Measurements from ENCODE around the gene FAM53C. TPM values are rescaled to one million over a fixed set of nuclear protein-coding genes. Genes with fewer than 3 reads are reported as not detected.

Gene FAM53C
- total RNA-seq, 4 donors from 2014 or later = 17.8 to 32.4 (median 20.7) TPM

DNA sequence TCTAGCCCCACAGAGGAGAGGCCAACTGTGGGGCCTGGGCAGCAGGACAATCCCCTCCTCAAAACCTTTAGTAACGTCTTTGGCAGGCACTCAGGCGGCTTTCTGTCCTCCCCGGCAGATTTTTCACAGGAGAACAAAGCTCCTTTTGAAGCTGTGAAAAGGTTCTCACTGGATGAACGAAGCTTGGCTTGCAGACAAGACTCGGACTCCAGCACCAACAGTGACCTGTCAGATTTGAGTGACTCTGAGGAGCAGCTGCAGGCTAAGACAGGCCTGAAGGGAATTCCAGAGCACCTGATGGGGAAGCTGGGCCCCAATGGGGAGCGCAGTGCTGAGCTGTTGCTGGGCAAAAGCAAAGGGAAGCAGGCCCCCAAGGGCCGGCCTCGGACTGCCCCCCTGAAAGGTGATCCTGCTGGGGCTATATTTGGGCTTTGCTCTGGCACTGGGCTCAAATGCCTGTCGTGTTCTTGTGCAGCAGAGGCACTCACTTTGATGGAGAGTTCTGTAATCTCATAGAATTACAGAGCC is 53.9 kb downstream of the FAM53C start:
- Histone ChIP-seq H3K36me3 (peaks cover 19 to 51% of the 10 kb centered on the region in 2 donors), H3K4me1 (no peaks in the 10 kb centered on the region), H3K4me3 (replicated peaks in 1 of 3) (no peak overlapping the region), H3K27me3 (no peaks in the 10 kb centered on the region), H3K9me3 (no peaks in the 10 kb centered on the region), H3K27ac (no peak overlapping the region)
- WGBS, 2 donors = 87 to 91% methylated on average over 4 to 7 of the region's 9 CpGs
- intact Hi-C loops (cut with DNase I) = no loop called here
- DNase-seq = no peak
- no peak for TF ChIP-seq POLR2A (IDR thresholded peaks at IDR 0.05)
- no peak for TF ChIP-seq CTCF (IDR thresholded peaks at IDR 0.05)

Other genes with a start within 250 kb of the FAM53C start
- gene NME5, start 198.8 kb upstream of the FAM53C start, total RNA-seq = 10 to 100 TPM in 3 of 4 donors, 1 to 10 TPM in 1; 4.3 to 14.4 (median 12.0) TPM
- gene BRD8, start 159.6 kb upstream of the FAM53C start, total RNA-seq = 10 to 100 TPM; 56.9 to 96.1 (median 65.3) TPM
- 1 to 10 TPM in 2 of 4 donors, under 1 TPM in 1, not detected in 1; 0.40 to 2.6 (median 1.9) TPM for gene KIF20A, start 159.2 kb upstream of the FAM53C start, total RNA-seq
- gene CDC23, start 124.9 kb upstream of the FAM53C start, total RNA-seq = 10 to 100 TPM; 17.5 to 31.0 (median 22.5) TPM
- gene GFRA3, start 63.6 kb upstream of the FAM53C start, total RNA-seq = not detected
- gene CDC25C, start 6.5 kb upstream of the FAM53C start, total RNA-seq = under 1 TPM in 1 of 4 donors, not detected in 3; 0.27 TPM
- gene KDM3B, start 14.4 kb downstream of the FAM53C start, total RNA-seq = 10 to 100 TPM; 64.8 to 89.4 (median 75.6) TPM
- gene REEP2, start 100.8 kb downstream of the FAM53C start, total RNA-seq = 1 to 10 TPM in 2 of 4 donors, under 1 TPM in 1, not detected in 1; 0.54 to 3.6 (median 2.0) TPM
- gene EGR1, start 127.2 kb downstream of the FAM53C start, total RNA-seq = 10 to 100 TPM in 3 of 4 donors, 1 to 10 TPM in 1; 5.1 to 72.3 (median 15.3) TPM
- gene ETF1, start 205.0 kb downstream of the FAM53C start, total RNA-seq = 10 to 100 TPM; 64.9 to 84.9 (median 80.4) TPM
- 100 to 1,000 TPM; 253 to 556 (median 406) TPM for gene HSPA9, start 237.1 kb downstream of the FAM53C start, total RNA-seq